GM12878 (cell line): ENCODE data around the gene CYP26C1. TPM values are rescaled to one million over a fixed set of nuclear protein-coding genes. Genes with fewer than 3 reads are reported as not detected.

Source experiments
- ATAC-seq: fragments of 200-7000 bp; cut with Tn5 transposase; 3 replicates; pipeline ENCODE4 v1.9.1; 2020; ENCODE audit warnings: mild to moderate bottlenecking, moderate library complexity
- BruUV-seq: library from RNA; stranded (reverse); fragments of 400-500 nt; replicated peaks from 2 replicates; lab custom pipeline; 2021; lab: Mats Ljungman, UMichigan
- CTCF ChIA-PET: fragments of 300-600 bp; sonication (Branson Sonifier 250); formaldehyde crosslinking; extraction: SDS; loops from one replicate; lab custom pipeline; 2021; ENCODE audit warnings: inconsistent platforms; lab: Yijun Ruan, JAX
- POLR2A ChIA-PET: fragments of 350-600 bp; formaldehyde crosslinking; extraction: SDS; loops from one replicate; lab custom pipeline; 2021; ENCODE audit warnings: inconsistent platforms; lab: Charles Lee
- RAD21 ChIA-PET: fragments of 300-600 bp; sonication (Branson Sonifier 250); formaldehyde crosslinking; loops from one replicate; lab custom pipeline; 2023; ENCODE audit warnings: antibody characterized with exemption; ENCODE audit not compliant: unreplicated experiment; lab: Charles Lee
- SMC1A ChIA-PET: fragments of 300-600 bp; sonication (Branson Sonifier 250); formaldehyde crosslinking; loops from one replicate; lab custom pipeline; 2023; ENCODE audit not compliant: unreplicated experiment, uncharacterized antibody; lab: Charles Lee
- DNase-seq: peaks from one replicate; pipeline ENCODE4 v3.0.0-alpha.2; 2011; ENCODE audit warnings: low read depth, low spot score
- FAIRE-seq: peaks from 3 replicates; lab custom pipeline; 2011; peaks lifted over from hg19 to GRCh38; lab: Jason Lieb, UNC
- H2AFZ ChIP-seq: 2 replicates; pipeline ENCODE4 v1.6.0; 2011; ENCODE audit warnings: low read depth, low read length, control low read depth; ENCODE audit not compliant: control insufficient read depth
- H3K27ac ChIP-seq: 2 replicates; pipeline ENCODE4 v1.5.1; 2011; ENCODE audit warnings: control low read depth; ENCODE audit not compliant: control insufficient read depth, insufficient read depth
- H3K27me3 ChIP-seq, 2 experiments: replicated peaks in 1 of 2; 2 replicates each; pipeline versions ENCODE4 v1.6.0 to v1.6.1; 2011; ENCODE audit warnings: low read length in 1 of 2; ENCODE audit not compliant: control insufficient read depth in 2 of 2, insufficient read depth in 2 of 2
- H3K36me3 ChIP-seq, 2 experiments: 2 replicates each; pipeline ENCODE4 v1.5.1; 2011; ENCODE audit warnings: low read length in 1 of 2; ENCODE audit not compliant: control insufficient read depth in 2 of 2, insufficient read depth in 2 of 2
- H3K4me1 ChIP-seq: 2 replicates; pipeline ENCODE4 v1.6.1; 2011; ENCODE audit warnings: mild to moderate bottlenecking, low read length, moderate library complexity, mixed read lengths; ENCODE audit not compliant: control insufficient read depth, insufficient read depth
- H3K4me2 ChIP-seq: 2 replicates; pipeline ENCODE4 v1.6.0; 2011; ENCODE audit warnings: control low read depth; ENCODE audit not compliant: control insufficient read depth, insufficient read depth
- H3K4me3 ChIP-seq: fragments of 200-600 bp; sonication (generic); 2 replicates; pipeline ENCODE4 v1.5.1; 2016
- H3K79me2 ChIP-seq: 2 replicates; pipeline ENCODE4 v1.6.0; 2011; ENCODE audit warnings: low read length; ENCODE audit not compliant: control insufficient read depth, insufficient read depth
- H3K9ac ChIP-seq: 2 replicates; pipeline ENCODE4 v1.8.0; 2011; ENCODE audit warnings: low read length, control low read depth, mixed read lengths; ENCODE audit not compliant: control insufficient read depth, insufficient read depth
- H3K9me3 ChIP-seq: replicated peaks from 3 replicates; pipeline ENCODE4 v1.5.1; 2011; ENCODE audit warnings: mild to moderate bottlenecking, low read length; ENCODE audit not compliant: control insufficient read depth, insufficient read depth
- H4K20me1 ChIP-seq: 2 replicates; pipeline ENCODE4 v1.6.0; 2011; ENCODE audit not compliant: control insufficient read depth, insufficient read depth
- CEBPB ChIP-seq, 2 experiments: fragments of 150-350 bp in 1 of 2; IDR thresholded peaks; 2 replicates each; pipeline ENCODE4 v1.6.1; 2012 to 2014; ENCODE audit warnings: low read depth in 2 of 2, low read length in 2 of 2, borderline replicate concordance in 1 of 2, inconsistent platforms in 1 of 2
- EGR1 ChIP-seq, 2 experiments: IDR thresholded peaks; 1 replicate in 1 of 2; 2 replicates in 1 of 2; pipeline ENCODE4 v1.6.1; 2011 to 2012; ENCODE audit warnings: low read depth in 2 of 2, low read length in 2 of 2, borderline replicate concordance in 1 of 2, mild to moderate bottlenecking in 1 of 2, moderate library complexity in 1 of 2
- ESRRA ChIP-seq: IDR thresholded peaks from 2 replicates; pipeline ENCODE4 v1.6.1; 2012; ENCODE audit warnings: mild to moderate bottlenecking, low read length, improper control_type of control experiment
- WGBS: methylation state at CpG from one replicate; pipeline ENCODE4 v1.1.6; 2016; ENCODE audit warnings: low lambda C conversion rate; ENCODE audit not compliant: insufficient replicate concordance, insufficient coverage; ENCODE audit errors: missing lambda C conversion rate; 5-methylcytosine and 5-hydroxymethylcytosine counted together
- in situ Hi-C: fragments of 300-500 bp; cut with MboI; formaldehyde crosslinking; loops from 9 replicates; pipeline ENCODE4 v1.14.3; 2018; ENCODE audit warnings: mixed read lengths
- intact Hi-C: fragments of 100-400 bp; cut with micrococcal nuclease; formaldehyde crosslinking; loops from one replicate; pipeline ENCODE4 v1.14.2; 2022; ENCODE audit not compliant: unreplicated experiment
- polyA plus RNA-seq, 11 experiments: library from polyadenylated mRNA; depleted of rRNA in 4 of 11; unstranded in 6 of 11; stranded (reverse) in 5 of 11; fragments of >200 nt; fragmentation: Nextera tagmentation in 4 of 11; fragmentation: Illumina TruSeq in 1 of 11; extraction: Ambion mirVana in 4 of 11; extraction: Trizol in 1 of 11; gene quantifications; 1 replicate in 1 of 11; 2 replicates in 10 of 11; pipeline versions ENCODE4 v1.2.1 to v1.2.3, GENCODE V29; 2011 to 2016; ENCODE audit warnings: inconsistent platforms in 2 of 11, missing spikeins in 2 of 11, low read depth in 1 of 11
- total RNA-seq, 4 experiments: library from RNA; depleted of rRNA in 3 of 4; stranded (reverse); fragments of >200 nt in 3 of 4; fragmentation: Illumina TruSeq in 1 of 4; extraction: Trizol in 1 of 4; gene quantifications; 2 replicates each; pipeline versions ENCODE4 v1.2.1 to v1.2.3, GENCODE V29; 2013 to 2021

The CYP26C1 gene
- total and polyA plus RNA-seq, 10 of the 15 experiments (the other 5 are each of a cell fraction or from before 2014, with no cell fraction given) = under 0.01 to 0.08 TPM; not detected in 8

- no peak for TF ChIP-seq CEBPB (IDR thresholded peaks at IDR 0.05; ENCODE audit: borderline replicate concordance in 1 of 2, low read depth in 2 of 2, low read length in 2 of 2)
- no peak for TF ChIP-seq ESRRA
- Histone ChIP-seq H3K4me2 (no peak overlapping the region), H3K27me3 (no peaks in the 10 kb centered on the region; a peak in 1 of 4 replicates), H3K4me1 (peaks cover 5% of the 10 kb centered on the region; the same call in 1 of the 2 replicates), H3K4me3 (no peak overlapping the region), H3K27ac (no peak overlapping the region), H3K9me3 (no peaks in the 10 kb centered on the region), H4K20me1 (no peaks in the 10 kb centered on the region), H3K79me2 (no peaks in the 10 kb centered on the region), H3K36me3 (no peaks in the 10 kb centered on the region), H3K9ac (no peak overlapping the region), H2AFZ (no peak overlapping the region)
- WGBS = 14% methylated on average over 4 of the region's 4 CpGs
- in situ Hi-C loops = no loop called here
- no peak for FAIRE-seq
- ChIA-PET CTCF (interaction anchor here (0.6 to 1.3 kb wide), 3 partner anchors 31 to 202 kb away, joined by 3 to 4 read pairs (median 3); no protein-coding TSS in a partner anchor), POLR2A (no interaction called here), RAD21 (no interaction called here), SMC1A (no interaction called here)
- intact Hi-C loops = no loop called here
- no peak for ATAC-seq
- no TSS peak for BruUV-seq
- DNase-seq = no peak
Measured at GRCh38 chr10:93088466-93088865, 27.9 kb downstream of the CYP26C1 start.

DNA sequence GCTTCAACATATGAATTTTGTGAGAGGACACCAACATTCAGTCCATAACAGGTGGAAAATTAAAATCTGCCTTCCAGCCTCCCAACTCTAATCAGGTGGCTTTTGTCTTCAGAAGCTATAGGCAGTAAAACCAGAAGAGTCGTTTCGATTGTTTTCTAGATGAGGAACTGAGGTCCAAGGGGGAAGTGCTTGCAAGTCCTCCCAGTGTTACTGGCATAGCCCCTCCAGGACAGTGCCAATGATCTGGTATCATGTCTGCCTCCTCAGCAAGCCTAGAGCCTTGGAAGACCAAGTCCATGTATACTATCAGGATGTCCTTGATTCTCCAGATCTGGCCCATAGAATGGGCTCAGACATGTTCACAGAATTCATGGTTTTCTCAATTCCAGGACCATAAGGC, 30.0 kb downstream of the CYP26C1 start:
- RAD21 ChIA-PET = interaction anchor here (0.7 kb wide), 1 partner anchor 289 kb away, joined by 3 read pairs; no protein-coding TSS in a partner anchor

More for the DNA sequence above, 30.0 kb downstream of the CYP26C1 start:
- ATAC-seq (no peak), FAIRE-seq (no peak), DNase-seq (no peak)
- TF ChIP-seq EGR1 (IDR thresholded peaks at IDR 0.05; ENCODE audit: borderline replicate concordance in 1 of 2, low read depth in 2 of 2, low read length in 2 of 2) = no peak
- ChIA-PET CTCF (no interaction called here), SMC1A (no interaction called here), POLR2A (interaction anchor here (0.7 kb wide), 1 partner anchor 1384 kb away, joined by 5 read pairs; no protein-coding TSS in a partner anchor)
- intact Hi-C loops = no loop called here
- no peak overlapping the region for H3K9ac ChIP-seq
- no peak overlapping the region for H3K4me3 ChIP-seq
- no peaks in the 10 kb centered on the region for H3K79me2 ChIP-seq
- peaks cover 4% of the 10 kb centered on the region; the same call in 1 of the 2 replicates for H3K4me1 ChIP-seq
- in situ Hi-C loops = no loop called here
- H3K4me2 ChIP-seq = no peak overlapping the region
- no peak overlapping the region for H3K27ac ChIP-seq
- 0% methylated on average over 2 of the region's 2 CpGs for WGBS
- no TSS peak for BruUV-seq
- no peaks in the 10 kb centered on the region; a peak in 1 of 4 replicates for H3K27me3 ChIP-seq
- no peaks in the 10 kb centered on the region for H3K9me3 ChIP-seq
- no peaks in the 10 kb centered on the region for H3K36me3 ChIP-seq
- no peak overlapping the region for H2AFZ ChIP-seq
- H4K20me1 ChIP-seq = no peaks in the 10 kb centered on the region
